ENCODE results near the gene ATAD5.
"Not testable (repeated sequence)": the region's sequence is repeated elsewhere in the genome, so short reads cannot be mapped to it uniquely, and the experiment has no call there.

GRCh38 chr17:30814860-30815259, 16.9 kb upstream of the ATAD5 start:
- not testable (repeated sequence) for TF ChIP-seq MAX (IDR thresholded peaks at IDR 0.05; ENCODE audit: low read depth); MXI1 (IDR thresholded peaks at IDR 0.05; ENCODE audit: low read depth, low read length); CTCF (IDR thresholded peaks at IDR 0.05); USF1 (IDR thresholded peaks at IDR 0.05; ENCODE audit: borderline replicate concordance, low read depth); RXRA (IDR thresholded peaks at IDR 0.05; ENCODE audit: borderline replicate concordance, low read depth)

Data from SK-N-SH (cell line).